DMS 273 treated with DMSO at 0.1 percent for 48 hours (cell line): ENCODE results near the gene CYP2C19.
"Not testable (repeated sequence)": the region's sequence is repeated elsewhere in the genome, so short reads cannot be mapped to it uniquely, and the experiment has no call there.

Experiments used
- DNase-seq: peaks from one replicate; lab custom pipeline; 2025; lab: John Stamatoyannopoulos, UW

Gene CYP2C19

DNA sequence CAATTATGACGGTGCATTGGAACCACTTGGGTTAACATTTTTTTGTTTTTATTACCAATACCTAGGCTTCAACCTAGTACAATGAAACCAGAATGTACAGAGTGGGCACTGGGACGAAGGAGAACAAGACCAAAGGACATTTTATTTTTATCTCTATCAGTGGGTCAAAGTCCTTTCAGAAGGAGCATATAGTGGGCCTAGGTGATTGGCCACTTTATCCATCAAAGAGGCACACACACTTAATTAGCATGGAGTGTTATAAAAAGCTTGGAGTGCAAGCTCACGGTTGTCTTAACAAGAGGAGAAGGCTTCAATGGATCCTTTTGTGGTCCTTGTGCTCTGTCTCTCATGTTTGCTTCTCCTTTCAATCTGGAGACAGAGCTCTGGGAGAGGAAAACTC lies at the start of gene CYP2C19:
Gene CYP2C19, plus strand, starts transcription at position 289 of the 400 bp plus-strand sequence. Its CDS starts 25 bp downstream, at position 314.
- no peak for DNase-seq

DNA sequence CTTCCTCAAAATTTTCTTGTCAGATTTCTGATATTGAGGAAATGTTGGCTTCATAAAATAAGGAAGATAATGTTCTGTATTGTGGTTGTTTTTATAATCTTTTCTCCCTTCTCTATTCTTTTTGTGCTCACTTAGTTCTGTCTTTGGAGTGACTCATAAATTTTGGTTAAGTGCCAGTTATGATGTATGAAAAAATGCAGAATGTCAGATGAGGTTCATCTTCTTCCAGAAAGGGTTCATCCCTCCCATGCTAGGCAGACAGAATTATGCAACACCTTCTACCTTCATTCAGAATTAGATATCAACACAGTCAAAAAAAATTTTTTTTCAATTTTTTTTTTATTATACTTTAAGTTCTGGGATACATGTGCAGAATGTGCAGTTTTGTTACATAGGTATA lies 36.6 kb upstream of the CYP2C19 start:
- DNase-seq = no peak

DNA sequence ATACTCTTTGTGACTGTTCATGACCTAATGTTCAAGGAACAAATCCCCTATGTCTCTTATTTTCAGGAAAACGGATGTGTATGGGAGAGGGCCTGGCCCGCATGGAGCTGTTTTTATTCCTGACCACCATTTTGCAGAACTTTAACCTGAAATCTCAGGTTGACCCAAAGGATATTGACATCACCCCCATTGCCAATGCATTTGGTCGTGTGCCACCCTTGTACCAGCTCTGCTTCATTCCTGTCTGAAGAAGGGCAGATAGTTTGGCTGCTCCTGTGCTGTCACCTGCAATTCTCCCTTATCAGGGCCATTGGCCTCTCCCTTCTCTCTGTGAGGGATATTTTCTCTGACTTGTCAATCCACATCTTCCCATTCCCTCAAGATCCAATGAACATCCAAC lies 27.3 kb upstream of the CYP2C19 start:
- DNase-seq = no peak

- no peak for DNase-seq
Measured at GRCh38 chr10:94738588-94738987, 23.9 kb upstream of the CYP2C19 start.

GRCh38 chr10:94747137-94747536 lies 15.3 kb upstream of the CYP2C19 start:
- no peak for DNase-seq

DNA sequence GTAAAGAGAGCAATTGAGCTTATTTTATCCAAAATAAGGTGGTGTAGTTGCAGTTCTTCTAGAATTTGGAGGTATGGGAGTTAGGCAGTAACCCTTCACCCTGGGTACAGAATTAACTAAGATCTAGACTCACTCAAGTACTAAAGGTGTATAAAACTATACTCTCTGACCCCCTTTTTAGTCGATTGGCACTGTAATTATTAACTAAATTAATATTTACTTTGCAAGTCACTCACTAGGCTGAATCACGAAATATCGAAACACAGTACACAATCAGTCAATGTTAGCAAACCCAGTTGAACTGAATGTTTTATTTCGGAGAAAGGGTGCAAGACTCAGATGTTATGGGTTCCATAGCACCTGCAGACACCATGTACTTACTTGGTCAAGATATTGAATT lies 14.6 kb upstream of the CYP2C19 start:
- no peak for DNase-seq

GRCh38 chr10:94757916-94758315 lies 4.6 kb upstream of the CYP2C19 start:
- DNase-seq = no peak

DNA sequence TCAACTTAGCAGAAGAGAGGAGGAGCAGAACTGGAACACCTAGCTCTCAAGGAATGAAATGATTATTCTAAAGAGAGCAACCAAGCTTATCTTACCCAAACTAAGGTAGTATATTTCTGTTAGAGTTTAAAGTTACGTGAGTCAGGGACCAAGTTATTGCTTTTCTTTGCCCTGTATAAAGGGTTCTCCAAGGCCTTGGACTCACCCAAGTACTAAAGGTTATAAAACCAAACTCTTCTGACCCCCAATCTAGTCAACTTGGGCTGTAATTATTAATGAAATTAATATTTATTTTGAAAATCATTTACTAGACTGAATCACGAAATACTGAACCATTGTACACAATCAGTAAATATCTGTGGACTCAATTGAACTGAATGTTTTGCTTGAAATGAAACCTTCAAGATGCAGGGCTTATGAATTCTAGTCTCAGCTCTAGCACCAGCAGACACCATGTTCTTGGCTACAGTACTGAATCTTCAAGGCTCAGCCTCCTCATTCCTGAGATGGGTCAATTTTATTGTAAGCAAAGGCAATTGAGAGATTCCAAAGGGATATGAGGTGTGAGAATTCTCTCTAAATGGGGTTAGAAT lies 1.8 kb upstream of the CYP2C19 start:
- no peak for DNase-seq

- not testable (repeated sequence) for DNase-seq
Measured at GRCh38 chr10:94775425-94775824, 12.9 kb downstream of the CYP2C19 start.

GRCh38 chr10:94777886-94778458 lies 15.5 kb downstream of the CYP2C19 start:
- no peak for DNase-seq

GRCh38 chr10:94780844-94781243 lies 18.4 kb downstream of the CYP2C19 start:
- no peak for DNase-seq

GRCh38 chr10:94784256-94784655 lies 21.8 kb downstream of the CYP2C19 start:
- DNase-seq = no peak

DNA sequence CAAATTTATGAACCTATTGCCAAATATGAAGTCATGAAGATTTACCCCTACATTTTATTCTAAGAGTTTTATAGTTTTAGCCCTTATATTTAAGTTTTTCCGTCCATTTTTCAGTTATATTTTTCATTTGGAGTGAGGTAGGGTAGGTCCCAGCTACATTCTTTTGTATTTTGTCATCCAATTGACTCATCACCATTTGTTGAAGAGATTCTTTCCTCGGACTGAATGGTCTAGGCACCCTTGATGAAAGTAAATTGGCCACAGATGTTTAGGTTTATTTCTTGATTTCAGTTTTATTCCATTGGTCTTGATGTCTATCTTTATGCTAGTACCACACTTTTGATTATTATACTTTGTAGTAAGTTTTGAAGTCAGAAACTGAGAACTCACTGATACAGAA lies 22.7 kb downstream of the CYP2C19 start:
- DNase-seq = no peak

GRCh38 chr10:94800551-94800950 lies 38.1 kb downstream of the CYP2C19 start:
- not testable (repeated sequence) for DNase-seq

- no peak for DNase-seq
Measured at GRCh38 chr10:94803307-94803706, 40.8 kb downstream of the CYP2C19 start.

- not testable (repeated sequence) for DNase-seq
Measured at GRCh38 chr10:94830025-94830424, 67.5 kb downstream of the CYP2C19 start.

DNA sequence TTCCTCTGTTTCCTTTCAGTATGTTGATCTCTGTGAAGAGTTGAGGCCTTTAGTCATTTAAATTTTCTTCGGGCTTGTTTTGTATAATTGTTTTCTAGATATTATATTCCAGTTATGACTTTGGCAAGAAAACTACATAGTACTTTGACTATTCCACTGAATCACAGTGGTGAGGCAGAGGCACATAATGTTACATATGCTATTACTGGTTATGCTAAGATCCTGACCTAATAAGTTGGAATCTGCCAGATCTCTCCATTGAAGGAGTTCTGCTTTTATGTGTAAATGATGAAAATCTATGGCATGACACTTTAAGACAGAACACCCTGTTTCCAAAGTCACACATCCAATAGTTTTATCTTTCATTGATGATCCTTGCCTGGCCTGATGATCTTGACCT lies 83.7 kb downstream of the CYP2C19 start:
- no peak for DNase-seq

- DNase-seq = no peak
Measured at GRCh38 chr10:94850766-94851165, 88.3 kb downstream of the CYP2C19 start.

DNA sequence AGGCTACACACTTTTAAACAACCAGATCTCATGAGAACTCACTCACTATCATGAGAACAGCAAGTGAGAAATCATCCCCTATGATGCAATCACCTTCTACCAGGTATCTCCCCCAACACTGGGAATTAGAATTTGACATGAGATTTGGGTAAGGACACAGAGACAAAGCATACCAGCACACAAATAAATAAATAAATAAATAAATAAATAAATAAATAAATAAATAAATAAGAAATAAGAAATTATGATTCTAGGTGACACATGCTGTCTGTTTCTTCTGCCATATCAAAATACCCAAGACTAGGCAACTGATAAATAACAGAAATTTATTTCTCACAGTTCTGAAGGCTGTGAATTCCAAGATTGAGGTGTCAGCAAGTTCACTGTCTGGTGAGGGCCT lies 88.8 kb downstream of the CYP2C19 start:
- no peak for DNase-seq

GRCh38 chr10:94852438-94852837 lies 90.0 kb downstream of the CYP2C19 start:
- DNase-seq = no peak

GRCh38 chr10:94853065-94853464 lies 90.6 kb downstream of the CYP2C19 start:
- DNase-seq = no peak

DNA sequence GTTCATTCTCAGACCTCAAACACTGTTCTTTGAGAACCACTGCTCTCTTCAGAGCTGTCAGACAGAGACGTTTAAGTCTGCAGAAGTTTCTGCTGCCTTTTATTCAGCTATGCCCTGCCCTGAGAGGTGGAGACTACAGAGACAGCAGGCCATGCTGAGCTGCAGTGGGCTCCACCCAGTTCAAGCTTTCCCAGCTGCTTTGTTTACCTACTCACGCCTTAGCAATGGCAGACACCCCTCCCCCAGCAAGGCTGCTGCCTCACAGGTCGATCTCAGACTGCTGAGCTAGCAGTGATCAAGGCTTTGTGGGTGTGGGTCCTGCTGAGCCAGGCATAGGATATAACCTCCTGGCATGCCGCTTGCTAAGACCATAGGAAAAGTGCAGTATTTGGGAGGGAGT lies 95.5 kb downstream of the CYP2C19 start:
- no peak for DNase-seq

- DNase-seq = no peak
Measured at GRCh38 chr10:94859086-94859485, 96.6 kb downstream of the CYP2C19 start.

DNA sequence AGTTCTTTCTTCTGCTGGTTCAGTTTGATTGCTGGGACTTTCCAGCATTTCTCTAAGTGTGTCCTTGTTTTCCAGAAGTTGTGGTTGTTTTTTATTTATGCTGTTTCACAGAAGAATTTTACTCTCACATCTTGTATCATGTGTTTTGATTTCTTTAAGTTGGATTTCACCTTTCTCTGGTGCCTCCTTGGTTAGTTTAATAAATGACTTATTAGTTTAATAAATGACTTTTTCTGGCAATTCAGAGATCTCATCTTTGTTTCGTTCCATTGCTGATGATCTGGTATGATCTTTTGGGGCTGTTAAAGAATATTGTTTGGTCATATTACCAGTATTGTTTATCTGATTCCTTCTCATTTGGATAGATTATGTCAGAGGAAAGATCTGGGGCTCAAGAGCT lies 116.2 kb downstream of the CYP2C19 start:
- DNase-seq = no peak
